ENCODE data around the gene DYNC2H1. TPM values are rescaled to one million over a fixed set of nuclear protein-coding genes. Genes with fewer than 3 reads are reported as not detected.

Gene DYNC2H1
- polyA plus RNA-seq, 1 donor (not counting 4 experiments of a cell fraction or from before 2014, with no cell fraction given): 18.5 TPM

DNA sequence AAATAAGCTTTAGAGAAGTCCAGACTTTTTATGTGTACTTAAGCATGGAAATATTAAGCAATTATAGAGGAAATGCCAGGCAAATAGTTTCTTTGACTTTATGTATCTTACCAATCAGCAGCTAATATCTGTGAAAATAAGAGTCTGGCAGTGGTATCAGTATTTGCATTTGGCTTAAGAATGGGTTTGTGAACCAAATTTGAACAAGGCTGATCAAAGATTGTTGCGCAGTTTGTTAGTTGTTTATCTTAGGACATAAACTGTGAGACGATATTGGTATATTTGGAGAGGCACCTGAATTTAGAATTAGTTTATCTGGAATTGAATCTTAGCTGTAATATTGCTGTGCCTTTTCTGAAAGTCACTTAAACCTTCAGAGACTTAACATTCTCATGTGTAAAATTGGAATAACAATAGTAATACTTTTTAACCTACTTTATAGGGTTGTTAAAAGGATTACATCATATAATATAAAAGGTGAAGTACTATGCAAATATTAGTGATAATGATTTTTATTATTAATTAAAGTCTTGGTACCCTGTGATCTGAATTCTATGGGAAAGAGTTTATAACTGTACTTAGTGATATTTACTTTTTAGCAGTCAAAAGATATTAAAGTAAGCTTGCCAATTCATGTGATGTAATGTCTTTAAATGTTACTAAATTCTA, 66.4 kb downstream of the DYNC2H1 start:
- dilution Hi-C loops (cut with MboI; ENCODE audit: extremely low pct_ligation_motif_present, low sequenced_read_pairs): no loop called here
- Histone ChIP-seq H3K27ac (ENCODE audit: control insufficient read depth, insufficient read depth, low read length) (no peak overlapping the region), H3K4me1 (ENCODE audit: control insufficient read depth, extremely low read depth, insufficient read depth, low read length) (no peaks in the 10 kb centered on the region), H3K36me3 (ENCODE audit: control insufficient read depth in 2 of 2, extremely low read depth in 1 of 2, insufficient read depth in 2 of 2, low read length in 2 of 2) (peaks cover 3 to 6% of the 10 kb centered on the region in 2 experiments), H3K79me2 (ENCODE audit: control insufficient read depth, insufficient read depth, low read length) (no peaks in the 10 kb centered on the region), H3K27me3 (ENCODE audit: control insufficient read depth, extremely low read depth, insufficient read depth, low read length) (no peaks in the 10 kb centered on the region), H3K9me1 (ENCODE audit: control insufficient read depth, extremely low read depth, insufficient read depth, low read length) (no peaks in the 10 kb centered on the region), H2AFZ (ENCODE audit: control insufficient read depth, low read length) (no peak overlapping the region), H3K4me3 (ENCODE audit: control insufficient read depth in 2 of 3, extremely low read depth in 1 of 3, insufficient read depth in 2 of 3, low read depth in 1 of 3, low read length in 3 of 3) (no peak overlapping the region), H3K9ac (ENCODE audit: control insufficient read depth, extremely low read depth, insufficient read depth, low read length) (no peak overlapping the region), H4K20me1 (ENCODE audit: control insufficient read depth, extremely low read depth, insufficient read depth, low read length) (no peaks in the 10 kb centered on the region), H3K9me3 (ENCODE audit: control insufficient read depth, low read depth, low read length) (no peaks in the 10 kb centered on the region), H3K4me2 (ENCODE audit: control insufficient read depth, extremely low read depth, insufficient read depth, low read depth, low read length) (no peak overlapping the region)
- DNase-seq (ENCODE audit: low read depth, low spot score) (no peak), FAIRE-seq (no peak)
- TF ChIP-seq, protein P1, sequence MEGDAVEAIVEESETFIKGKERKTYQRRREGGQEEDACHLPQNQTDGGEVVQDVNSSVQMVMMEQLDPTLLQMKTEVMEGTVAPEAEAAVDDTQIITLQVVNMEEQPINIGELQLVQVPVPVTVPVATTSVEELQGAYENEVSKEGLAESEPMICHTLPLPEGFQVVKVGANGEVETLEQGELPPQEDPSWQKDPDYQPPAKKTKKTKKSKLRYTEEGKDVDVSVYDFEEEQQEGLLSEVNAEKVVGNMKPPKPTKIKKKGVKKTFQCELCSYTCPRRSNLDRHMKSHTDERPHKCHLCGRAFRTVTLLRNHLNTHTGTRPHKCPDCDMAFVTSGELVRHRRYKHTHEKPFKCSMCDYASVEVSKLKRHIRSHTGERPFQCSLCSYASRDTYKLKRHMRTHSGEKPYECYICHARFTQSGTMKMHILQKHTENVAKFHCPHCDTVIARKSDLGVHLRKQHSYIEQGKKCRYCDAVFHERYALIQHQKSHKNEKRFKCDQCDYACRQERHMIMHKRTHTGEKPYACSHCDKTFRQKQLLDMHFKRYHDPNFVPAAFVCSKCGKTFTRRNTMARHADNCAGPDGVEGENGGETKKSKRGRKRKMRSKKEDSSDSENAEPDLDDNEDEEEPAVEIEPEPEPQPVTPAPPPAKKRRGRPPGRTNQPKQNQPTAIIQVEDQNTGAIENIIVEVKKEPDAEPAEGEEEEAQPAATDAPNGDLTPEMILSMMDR (optimal IDR thresholded peaks at IDR 0.05 in 1 of 3, IDR thresholded peaks at IDR 0.05 in 1 of 3, conservative IDR thresholded peaks at IDR 0.05 in 1 of 3; ENCODE audit: extremely low read depth in 1 of 3, insufficient read depth in 2 of 3, low read length in 3 of 3): no peak
- TF ChIP-seq EZH2 (IDR thresholded peaks at IDR 0.05; ENCODE audit: low read length): no peak

DNA sequence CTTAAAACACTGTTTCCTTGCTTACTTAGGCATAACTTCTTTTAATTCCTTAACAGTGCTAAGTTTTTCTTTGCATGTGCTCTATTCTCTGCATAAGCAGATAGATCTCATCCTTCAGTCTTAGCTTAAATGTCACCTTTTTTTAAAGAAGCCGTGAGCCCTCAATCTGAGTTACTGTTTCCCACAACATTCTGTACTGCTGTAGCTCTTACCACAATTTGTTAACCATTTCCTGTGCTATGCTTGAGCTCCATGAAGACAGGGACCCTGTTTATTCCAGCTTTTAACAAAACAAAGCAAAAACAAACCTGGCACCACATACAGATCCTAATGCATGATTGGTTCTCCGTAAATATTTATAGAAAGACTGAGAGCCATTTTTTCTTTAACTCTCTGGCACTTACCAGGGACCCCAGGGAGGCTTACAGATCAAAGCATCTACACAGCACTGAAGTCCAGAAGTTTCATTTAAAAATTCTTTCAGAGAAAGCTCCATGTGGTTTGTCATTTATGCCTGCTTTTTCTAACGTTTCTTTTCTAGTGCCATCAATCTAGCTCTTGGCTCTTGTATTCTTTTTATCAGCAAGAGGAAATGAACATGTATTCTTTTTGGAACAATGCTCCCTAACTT, 74.9 kb downstream of the DYNC2H1 start:
- Histone ChIP-seq H3K9me1 (ENCODE audit: control insufficient read depth, extremely low read depth, insufficient read depth, low read length) (no peaks in the 10 kb centered on the region), H3K4me2 (ENCODE audit: control insufficient read depth, extremely low read depth, insufficient read depth, low read depth, low read length) (no peak overlapping the region), H3K4me1 (ENCODE audit: control insufficient read depth, extremely low read depth, insufficient read depth, low read length) (no peaks in the 10 kb centered on the region), H3K36me3 (ENCODE audit: control insufficient read depth in 2 of 2, extremely low read depth in 1 of 2, insufficient read depth in 2 of 2, low read length in 2 of 2) (peaks cover 0 to 2% of the 10 kb centered on the region in 2 experiments), H3K27me3 (ENCODE audit: control insufficient read depth, extremely low read depth, insufficient read depth, low read length) (no peaks in the 10 kb centered on the region), H4K20me1 (ENCODE audit: control insufficient read depth, extremely low read depth, insufficient read depth, low read length) (no peaks in the 10 kb centered on the region), H3K4me3 (ENCODE audit: control insufficient read depth in 2 of 3, extremely low read depth in 1 of 3, insufficient read depth in 2 of 3, low read depth in 1 of 3, low read length in 3 of 3) (no peak overlapping the region), H3K79me2 (ENCODE audit: control insufficient read depth, insufficient read depth, low read length) (no peaks in the 10 kb centered on the region), H3K9ac (ENCODE audit: control insufficient read depth, extremely low read depth, insufficient read depth, low read length) (no peak overlapping the region), H3K27ac (ENCODE audit: control insufficient read depth, insufficient read depth, low read length) (no peak overlapping the region), H2AFZ (ENCODE audit: control insufficient read depth, low read length) (no peak overlapping the region), H3K9me3 (ENCODE audit: control insufficient read depth, low read depth, low read length) (no peaks in the 10 kb centered on the region)
- FAIRE-seq: peak; percentile 17
- dilution Hi-C loops (cut with MboI; ENCODE audit: extremely low pct_ligation_motif_present, low sequenced_read_pairs): no loop called here
- DNase-seq (ENCODE audit: low read depth, low spot score): no peak
- no peak for TF ChIP-seq EZH2 (IDR thresholded peaks at IDR 0.05; ENCODE audit: low read length)
- TF ChIP-seq, protein P1 (optimal IDR thresholded peaks at IDR 0.05 in 1 of 3, IDR thresholded peaks at IDR 0.05 in 1 of 3, conservative IDR thresholded peaks at IDR 0.05 in 1 of 3; ENCODE audit: extremely low read depth in 1 of 3, insufficient read depth in 2 of 3, low read length in 3 of 3): no peak
